GM18951 (cell line): ENCODE data around the gene SCN5A.

Experiments used
- POLR2A ChIP-seq: IDR thresholded peaks from 4 replicates; pipeline ENCODE4 v1.6.1; 2011; ENCODE audit warnings: mild to moderate bottlenecking; ENCODE audit not compliant: insufficient read length, insufficient read depth; ENCODE audit errors: extremely low read depth
- in situ Hi-C: fragments of 300-500 bp; cut with MboI; formaldehyde crosslinking; loops from one replicate; pipeline ENCODE4 v1.12.0; 2022; ENCODE audit warnings: low sequenced_read_pairs, mixed read lengths, inconsistent platforms; ENCODE audit not compliant: unreplicated experiment

The SCN5A gene

DNA sequence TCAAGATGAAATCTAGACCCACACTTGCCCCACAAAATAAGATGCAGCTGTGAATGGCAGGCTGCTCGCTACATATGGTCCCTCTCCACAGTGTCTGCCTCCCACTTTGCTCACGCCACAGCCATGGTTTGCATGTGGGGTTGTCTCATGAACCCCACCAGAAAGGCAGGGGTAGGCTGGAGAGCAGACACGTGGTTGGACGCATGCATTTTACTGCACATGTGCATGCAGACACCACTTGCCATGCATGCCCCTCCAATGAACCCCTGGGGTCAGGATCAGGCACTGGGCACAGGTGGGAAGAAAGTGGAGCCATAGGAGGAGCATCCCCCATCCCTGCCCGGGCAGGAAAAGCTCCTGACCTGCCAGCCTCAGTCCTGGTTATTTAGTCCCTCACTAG lies 20.7 kb downstream of the SCN5A start:
- in situ Hi-C loops: no loop called here

DNA sequence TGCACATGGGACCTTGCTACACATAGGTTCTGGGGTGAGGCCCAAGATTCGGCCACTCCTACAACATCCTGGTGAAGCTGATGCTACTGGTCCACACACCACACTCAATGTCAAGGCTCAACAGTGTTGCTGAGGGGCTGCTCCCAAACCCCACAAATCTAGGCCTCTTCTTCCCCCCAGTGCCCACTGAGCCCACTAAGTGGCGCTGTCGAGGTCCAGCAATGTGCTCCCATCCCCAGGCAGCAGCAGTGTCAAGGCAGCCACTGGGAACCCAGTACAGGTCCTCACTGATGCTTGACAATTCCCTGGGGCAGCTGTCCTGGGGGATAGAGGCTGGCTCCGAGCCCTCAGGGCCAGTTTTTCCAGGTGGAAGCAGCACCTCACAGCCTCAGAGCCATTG lies 21.5 kb downstream of the SCN5A start:
- TF ChIP-seq POLR2A: no peak
- in situ Hi-C loops: no loop called here

More for the DNA sequence above, 20.7 kb downstream of the SCN5A start:
- TF ChIP-seq POLR2A: no peak

DNA sequence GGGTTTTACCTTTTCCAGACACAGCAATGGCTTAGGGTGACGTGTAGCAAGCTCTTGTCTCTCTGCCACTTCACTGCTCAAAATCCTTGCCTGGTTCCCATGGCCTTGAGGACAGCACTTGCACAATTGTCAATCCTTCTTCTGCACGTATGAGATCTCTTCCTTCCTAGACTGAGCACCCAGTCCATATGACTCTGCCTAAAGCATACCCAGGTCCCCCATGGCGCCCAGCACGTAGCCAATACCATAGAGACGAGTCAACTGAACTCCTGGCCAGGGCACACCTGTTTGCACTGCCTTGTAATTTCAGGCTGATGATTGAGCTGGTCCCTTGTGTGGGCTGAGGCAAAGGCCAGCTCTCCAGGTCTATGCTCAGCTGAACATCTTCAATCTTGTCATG lies 23.3 kb downstream of the SCN5A start:
- TF ChIP-seq POLR2A: no peak
- in situ Hi-C loops: no loop called here

DNA sequence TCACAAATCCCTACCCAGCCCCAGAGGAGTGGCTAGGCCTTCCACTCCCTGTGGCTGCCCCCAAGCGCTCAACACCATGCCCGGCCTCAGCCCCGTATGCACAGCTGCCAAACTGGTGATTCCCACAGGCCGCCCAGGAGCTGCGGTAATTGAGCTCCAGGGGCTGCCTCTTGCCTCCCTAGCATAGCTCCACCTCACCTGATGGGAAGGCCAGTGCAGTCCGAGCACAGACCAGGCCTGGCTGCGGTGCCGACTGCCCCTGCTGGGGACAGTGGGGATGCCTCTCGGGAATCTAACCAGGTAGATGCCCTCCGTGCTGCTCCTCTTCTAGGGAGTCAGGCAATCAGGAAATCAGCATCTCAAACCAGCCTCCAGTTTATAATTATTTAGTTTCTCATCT lies 25.9 kb downstream of the SCN5A start:
- TF ChIP-seq POLR2A: no peak
- in situ Hi-C loops: no loop called here

DNA sequence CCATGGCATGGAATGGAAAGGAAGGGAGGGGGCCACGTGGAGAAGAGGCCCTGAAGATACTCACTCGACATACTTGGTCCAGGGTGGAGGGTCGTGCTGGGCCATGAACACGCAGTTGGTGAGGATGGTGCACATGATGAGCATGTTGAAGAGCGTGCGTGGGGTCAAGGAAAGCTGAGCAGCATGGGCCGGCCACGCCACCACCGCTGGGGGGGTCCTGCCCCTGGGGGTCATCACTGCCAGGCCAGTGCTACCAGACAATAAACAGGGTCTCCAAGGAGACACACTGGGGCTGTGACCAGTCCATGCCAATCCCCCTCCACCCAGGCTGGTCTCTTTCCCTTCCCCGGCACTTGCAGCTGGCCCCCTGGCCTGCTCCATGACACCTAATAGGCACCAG lies 27.2 kb downstream of the SCN5A start:
- in situ Hi-C loops: no loop called here
- TF ChIP-seq POLR2A: no peak

DNA sequence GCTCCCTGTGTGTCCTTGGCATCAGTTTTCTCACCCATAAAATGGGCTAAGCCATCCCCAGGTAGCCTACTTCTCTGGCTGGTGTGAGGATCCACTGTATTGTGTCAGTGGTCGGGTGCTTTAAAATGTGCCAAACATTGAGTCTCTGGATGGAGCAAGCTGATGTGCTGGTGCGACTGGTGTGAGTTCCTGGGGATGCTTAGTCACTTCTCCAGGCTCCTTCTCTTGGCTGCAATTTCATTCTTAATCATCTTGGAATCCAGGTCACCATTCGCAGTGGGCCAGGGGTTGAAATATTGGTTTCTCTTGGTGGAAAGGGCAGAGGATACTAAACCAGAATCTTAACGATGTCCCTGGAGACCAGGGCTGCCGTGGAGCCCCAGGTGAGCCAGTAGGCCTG lies 29.3 kb downstream of the SCN5A start:
- no peak for TF ChIP-seq POLR2A
- in situ Hi-C loops: no loop called here

DNA sequence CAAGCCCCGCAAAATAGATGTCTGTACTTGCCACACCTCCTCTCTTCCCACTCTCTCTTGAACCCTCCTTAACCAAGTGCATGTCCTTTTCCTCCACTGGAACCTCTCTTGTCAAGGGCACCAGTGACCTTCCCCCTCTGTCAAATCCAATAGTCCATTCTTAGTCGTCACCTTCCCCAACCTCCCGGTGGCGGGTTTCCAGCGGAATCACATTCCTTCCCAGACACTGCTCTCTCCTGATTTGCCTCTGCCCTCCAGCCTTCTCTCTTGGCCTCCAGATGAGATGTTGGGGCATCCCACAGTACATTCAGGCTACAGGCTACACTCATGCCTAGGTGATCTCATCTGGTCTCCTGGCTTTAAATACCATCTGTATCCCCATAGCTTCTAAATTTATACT lies 31.1 kb downstream of the SCN5A start:
- in situ Hi-C loops: no loop called here
- TF ChIP-seq POLR2A: no peak

DNA sequence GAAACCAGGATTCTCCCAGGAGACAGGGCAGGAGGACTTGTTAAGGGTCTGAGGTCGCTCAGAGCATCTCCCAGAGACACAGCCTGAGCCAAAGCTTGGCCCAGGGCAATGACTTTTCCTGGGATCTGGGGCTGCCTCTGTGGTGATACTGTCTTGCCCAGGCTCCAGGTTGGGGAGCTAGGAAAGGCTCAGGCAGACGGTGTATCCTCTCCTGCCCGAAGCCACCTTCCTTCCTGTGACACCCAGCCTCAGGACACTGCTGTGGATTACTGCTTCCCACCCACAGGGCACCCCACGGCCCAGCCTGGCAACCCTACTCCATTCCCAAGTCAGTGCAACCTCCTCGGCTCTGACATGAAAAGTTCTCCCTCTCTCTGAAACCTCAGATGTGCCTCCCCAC lies 31.9 kb downstream of the SCN5A start:
- TF ChIP-seq POLR2A: no peak
- in situ Hi-C loops: no loop called here

DNA sequence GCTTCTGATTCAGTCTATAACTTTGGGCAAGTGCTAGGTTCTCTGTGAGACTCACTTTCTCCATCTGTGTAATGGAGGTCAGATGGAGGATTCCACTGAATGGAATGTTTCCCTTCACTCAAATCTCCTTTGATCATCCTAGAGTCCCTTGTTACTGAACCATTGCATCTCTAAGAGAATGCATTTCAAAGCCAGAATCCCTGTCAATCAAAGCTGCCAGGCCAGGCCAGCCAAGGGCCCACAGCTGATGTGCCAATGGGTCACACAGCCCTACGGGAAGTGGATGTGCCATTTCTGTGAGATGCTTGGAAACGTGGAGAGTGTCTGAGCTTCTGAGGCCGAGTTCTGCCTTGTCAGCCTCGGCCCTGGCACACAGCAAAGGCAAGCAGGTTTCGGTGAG lies 32.4 kb downstream of the SCN5A start:
- TF ChIP-seq POLR2A: no peak
- in situ Hi-C loops: no loop called here

DNA sequence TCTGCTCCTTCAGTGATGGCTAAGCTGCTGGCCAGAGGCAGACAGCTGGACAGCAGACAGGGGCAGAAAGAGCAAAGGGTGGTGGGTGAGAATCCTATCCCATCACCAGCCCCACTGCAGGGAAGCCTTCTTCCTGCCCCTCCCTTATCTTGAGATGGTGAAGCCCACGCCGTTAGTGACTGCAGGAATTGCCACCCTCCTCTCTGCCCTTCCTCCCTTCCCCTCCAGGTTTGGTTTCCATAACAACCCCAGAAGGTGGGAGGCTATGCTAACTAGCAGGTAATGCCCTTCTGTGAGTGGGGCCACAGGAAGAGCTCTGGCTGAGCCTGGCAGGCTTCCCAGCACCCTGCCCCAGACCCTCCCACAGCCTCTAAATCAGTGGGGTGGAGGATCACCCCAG lies 32.8 kb downstream of the SCN5A start:
- in situ Hi-C loops: no loop called here
- no peak for TF ChIP-seq POLR2A

DNA sequence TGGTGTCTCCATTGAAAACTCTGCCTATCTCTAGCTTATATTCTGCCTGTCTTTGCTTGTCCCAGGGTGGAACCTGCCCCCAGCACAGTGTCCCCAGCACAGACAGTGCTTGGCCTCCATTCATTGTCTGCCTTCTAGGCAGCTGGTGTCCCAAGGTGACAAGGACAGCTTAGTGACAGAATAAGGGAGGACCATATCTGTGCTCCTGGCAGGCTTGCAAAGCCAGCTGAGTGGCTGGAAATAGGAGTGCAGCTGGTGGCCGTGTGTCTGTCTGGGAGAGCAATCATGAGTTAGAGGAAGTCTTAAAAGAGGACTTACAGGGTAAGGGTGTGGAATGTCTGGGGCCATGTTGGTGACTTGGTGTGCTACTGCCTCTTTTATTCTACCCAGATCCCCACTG lies 33.4 kb downstream of the SCN5A start:
- TF ChIP-seq POLR2A: no peak
- in situ Hi-C loops: no loop called here

DNA sequence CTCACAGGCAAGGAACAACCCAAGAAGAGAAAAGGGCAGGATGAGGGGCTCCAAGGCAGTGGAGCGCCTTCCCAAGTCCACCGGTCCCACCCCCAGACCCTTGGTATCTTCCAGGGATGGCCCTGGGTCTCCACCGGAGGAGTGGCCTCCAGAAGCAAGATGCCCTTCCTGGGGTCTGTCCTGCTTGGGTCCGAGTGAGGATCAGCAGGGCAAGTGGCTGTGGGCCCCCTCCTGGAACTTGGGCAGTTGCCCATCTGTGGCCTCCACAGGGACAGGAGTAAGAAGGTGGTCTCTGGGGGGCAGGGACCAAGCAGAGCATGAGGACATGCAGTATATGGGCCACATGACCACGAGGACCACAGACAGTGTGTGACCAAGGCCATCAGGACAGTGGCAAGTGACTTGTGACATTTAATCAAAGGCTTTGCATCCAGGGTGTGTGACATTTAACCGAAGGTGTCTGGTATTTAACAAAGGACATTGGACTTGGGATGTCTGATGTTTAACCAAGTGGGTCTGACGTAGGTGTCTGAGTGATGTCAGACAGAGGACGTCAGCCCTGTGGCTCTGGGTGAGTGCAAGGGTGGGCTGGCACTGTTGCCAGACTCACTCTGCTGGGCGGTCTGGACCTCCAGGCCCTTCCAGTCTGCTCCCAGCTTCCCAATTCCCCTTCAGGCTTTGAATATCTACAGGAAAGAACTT lies 34.7 kb downstream of the SCN5A start:
- in situ Hi-C loops: no loop called here
- TF ChIP-seq POLR2A: no peak

DNA sequence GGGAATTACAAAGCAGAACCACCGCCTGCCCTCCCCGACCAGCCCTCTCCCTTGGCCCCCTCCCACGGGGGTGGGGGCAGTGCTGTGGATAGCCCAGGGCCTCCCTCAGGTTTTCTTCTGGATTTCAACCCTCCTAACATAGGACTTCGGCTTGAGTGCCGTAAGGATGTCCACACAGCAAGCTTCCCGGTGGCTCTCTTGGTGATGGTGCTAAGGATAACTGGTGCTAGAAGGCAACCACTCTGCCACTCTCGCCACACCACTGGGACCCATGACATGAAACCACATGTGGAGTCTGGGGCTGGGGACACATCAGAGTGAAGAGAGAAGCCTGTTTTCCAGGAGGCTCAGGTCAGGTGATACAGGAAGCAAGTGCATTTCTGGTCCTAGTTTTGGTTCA lies 35.4 kb downstream of the SCN5A start:
- TF ChIP-seq POLR2A: no peak
- in situ Hi-C loops: no loop called here

DNA sequence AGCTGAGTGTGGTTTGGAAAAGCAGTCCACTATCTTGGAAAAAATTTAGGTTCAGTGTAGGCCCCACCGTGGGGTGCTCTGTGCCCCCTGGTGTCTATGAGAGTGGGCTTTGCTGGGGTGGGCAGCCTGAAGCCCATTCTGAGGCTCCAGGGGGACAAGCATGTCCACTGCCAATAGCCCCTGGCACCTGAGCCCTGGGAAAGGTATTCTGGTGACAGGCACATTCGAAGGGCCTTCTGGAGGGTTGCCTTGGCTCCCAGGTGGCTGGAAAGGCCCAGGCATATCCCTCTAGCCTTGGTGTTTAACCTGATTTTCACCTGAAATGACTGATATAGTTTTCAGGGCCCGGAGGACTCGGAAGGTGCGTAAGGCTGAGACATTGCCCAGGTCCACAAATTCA lies 36.1 kb downstream of the SCN5A start:
- TF ChIP-seq POLR2A: no peak
- in situ Hi-C loops: no loop called here

DNA sequence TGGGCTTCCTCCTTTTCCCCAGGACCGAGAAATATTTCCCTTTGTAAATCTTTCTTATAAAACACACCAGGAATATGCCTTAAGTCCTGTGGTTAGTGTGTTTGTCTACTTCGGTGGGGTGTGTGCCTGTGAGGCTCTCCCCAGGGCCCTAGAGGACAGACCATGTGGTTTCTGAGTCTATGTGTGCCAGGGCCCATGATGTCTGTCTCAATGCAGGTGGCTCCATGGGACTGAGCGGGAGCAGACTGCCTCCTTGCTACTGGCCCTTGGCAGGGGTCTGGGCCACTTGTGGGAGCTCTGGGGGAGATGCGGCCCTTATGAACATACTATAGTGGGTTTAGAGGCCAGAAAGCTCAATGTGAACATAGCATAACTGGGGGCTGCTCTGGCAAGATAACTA lies 37.6 kb downstream of the SCN5A start:
- no peak for TF ChIP-seq POLR2A
- in situ Hi-C loops: no loop called here
